Neural cell (in vitro differentiated cells): ENCODE results near the gene RBM39. TPM values are rescaled to one million over a fixed set of nuclear protein-coding genes. Genes with fewer than 3 reads are reported as not detected.
"Not testable (repeated sequence)": the region's sequence is repeated elsewhere in the genome, so short reads cannot be mapped to it uniquely, and the experiment has no call there.

Experiments
- H2AFZ ChIP-seq: fragments of 200-600, 300-800 bp; sonication (generic), shearing (Covaris generic); 2 replicates; pipeline ENCODE4 v1.6.0; 2014; ENCODE audit warnings: low read depth, mild to moderate bottlenecking, antibody characterized with exemption, low read length, moderate library complexity
- H3F3A ChIP-seq: fragments of 200-600 bp; shearing (Covaris generic); 2 replicates; pipeline ENCODE4 v1.6.1; 2016; ENCODE audit warnings: mild to moderate bottlenecking, moderate library complexity, mixed read lengths, antibody characterized with exemption, low read length; ENCODE audit not compliant: insufficient read depth, poor library complexity, severe bottlenecking
- H3K27ac ChIP-seq: fragments of 200-600, 300-800 bp; sonication (generic), shearing (Covaris generic); 2 replicates; pipeline ENCODE4 v1.5.1; 2014; ENCODE audit warnings: mild to moderate bottlenecking, low read length, moderate library complexity
- H3K27me3 ChIP-seq: fragments of 300-800, 200-600 bp; sonication (generic), shearing (Covaris generic); 2 replicates; pipeline ENCODE4 v1.6.0; 2014; ENCODE audit warnings: mild to moderate bottlenecking, low read depth, low read length, moderate library complexity; ENCODE audit not compliant: insufficient read depth
- H3K36me3 ChIP-seq: fragments of 300-800, 200-600 bp; sonication (generic), shearing (Covaris generic); 2 replicates; pipeline ENCODE4 v1.5.1; 2014; ENCODE audit warnings: mild to moderate bottlenecking, antibody characterized with exemption, low read length, moderate library complexity; ENCODE audit not compliant: insufficient read depth
- H3K4me2 ChIP-seq: fragments of 300-800, 200-600 bp; sonication (generic), shearing (Covaris generic); 2 replicates; pipeline ENCODE4 v1.6.0; 2014; ENCODE audit warnings: mild to moderate bottlenecking, low read length
- H3K4me3 ChIP-seq: fragments of 300-800, 200-600 bp; sonication (generic), shearing (Covaris generic); 2 replicates; pipeline ENCODE4 v1.5.1; 2014; ENCODE audit warnings: mild to moderate bottlenecking, low read length, moderate library complexity
- H3K79me2 ChIP-seq: fragments of 200-600 bp; shearing (Covaris generic); replicated peaks from 2 replicates; pipeline ENCODE4 v1.6.0; 2014; ENCODE audit warnings: mild to moderate bottlenecking, low read length, moderate library complexity; ENCODE audit not compliant: insufficient read depth
- H3K9ac ChIP-seq: fragments of 300-800, 200-600 bp; sonication (generic), shearing (Covaris generic); 2 replicates; pipeline ENCODE4 v1.6.1; 2016; ENCODE audit warnings: mild to moderate bottlenecking, low read length, mixed read lengths
- H3K9me2 ChIP-seq: fragments of 200-600 bp; shearing (Covaris generic); 2 replicates; pipeline ENCODE4 v1.6.1; 2016; ENCODE audit warnings: mild to moderate bottlenecking, low read length, mixed read lengths; ENCODE audit not compliant: insufficient read depth
- H3K9me3 ChIP-seq: fragments of 200-600, 300-800 bp; sonication (generic), shearing (Covaris generic); 2 replicates; pipeline ENCODE4 v1.6.1; 2016; ENCODE audit warnings: mild to moderate bottlenecking, mixed run types, low read length, moderate library complexity, mixed read lengths
- H4K20me1 ChIP-seq: fragments of 200-600 bp; shearing (Covaris generic); 2 replicates; pipeline ENCODE4 v1.6.1; 2016; ENCODE audit warnings: mild to moderate bottlenecking, mixed run types; ENCODE audit not compliant: insufficient read depth
- CTCF ChIP-seq: fragments of 450-650 bp; IDR thresholded peaks from 2 replicates; pipeline ENCODE4 v1.5.1; 2014; ENCODE audit warnings: antibody characterized with exemption, mild to moderate bottlenecking, moderate library complexity; ENCODE audit not compliant: poor library complexity, severe bottlenecking
- EP300 ChIP-seq: fragments of 450-650 bp; conservative IDR thresholded peaks from 2 replicates; pipeline ENCODE4 v1.6.1; 2014; ENCODE audit warnings: antibody characterized with exemption, mild to moderate bottlenecking, moderate library complexity; ENCODE audit not compliant: poor library complexity, severe bottlenecking
- EZH2 ChIP-seq: fragments of 200-600, 300-800 bp; shearing (Covaris generic), sonication (generic); IDR thresholded peaks from 2 replicates; pipeline ENCODE4 v1.6.1; 2014; ENCODE audit warnings: antibody characterized with exemption, low read length, borderline replicate concordance, mild to moderate bottlenecking; ENCODE audit not compliant: insufficient read depth, poor library complexity, severe bottlenecking
- MXI1 ChIP-seq: fragments of 450-650 bp; conservative IDR thresholded peaks from 2 replicates; pipeline ENCODE4 v1.6.1; 2014; ENCODE audit warnings: antibody characterized with exemption, mild to moderate bottlenecking; ENCODE audit not compliant: poor library complexity, severe bottlenecking
- POLR2AphosphoS5 ChIP-seq: IDR thresholded peaks from 2 replicates; pipeline ENCODE4 v1.6.1; 2012
- RAD21 ChIP-seq: fragments of 450-650 bp; conservative IDR thresholded peaks from 2 replicates; pipeline ENCODE4 v1.6.1; 2014; ENCODE audit warnings: antibody characterized with exemption, mild to moderate bottlenecking, moderate library complexity
- SMC3 ChIP-seq: fragments of 450-650 bp; conservative IDR thresholded peaks from 2 replicates; pipeline ENCODE4 v1.6.1; 2014; ENCODE audit warnings: antibody characterized with exemption, mild to moderate bottlenecking, moderate library complexity; ENCODE audit not compliant: poor library complexity
- TAF1 ChIP-seq: IDR thresholded peaks from 2 replicates; pipeline ENCODE4 v1.6.1; 2012; ENCODE audit warnings: low read depth
- polyA plus RNA-seq: library from polyadenylated mRNA; depleted of rRNA; stranded (reverse); fragments of >200 nt; gene quantifications from 2 replicates; pipeline ENCODE4 v1.2.3, GENCODE V29; 2014
- TF ChIP-seq, protein P1 (sequence below): IDR thresholded peaks from 2 replicates; pipeline ENCODE4 v1.6.1; 2012; ENCODE audit warnings: borderline replicate concordance

RBM39 gene
- polyA plus RNA-seq, 1 donor from 2014 or later: 839 TPM

- not testable (repeated sequence) for H3K4me3 ChIP-seq, H3F3A ChIP-seq, H3K27ac ChIP-seq, H4K20me1 ChIP-seq, H3K36me3 ChIP-seq, H3K4me2 ChIP-seq, H3K9me3 ChIP-seq, H3K9ac ChIP-seq, H2AFZ ChIP-seq, H3K27me3 ChIP-seq, H3K9me2 ChIP-seq
- H3K79me2 ChIP-seq: peaks cover 29% of the 10 kb centered on the region
These were observed 41.8 kb upstream of the RBM39 start for GRCh38 chr20:35783811-35784210.

- Histone ChIP-seq H3K27ac (no peak overlapping the region), H3K36me3 (no peaks in the 10 kb centered on the region), H3K4me2 (no peak overlapping the region), H3K27me3 (no peaks in the 10 kb centered on the region), H3K9me2 (no peaks in the 10 kb centered on the region), H2AFZ (no peak overlapping the region), H3K9ac (no peak overlapping the region), H3K79me2 (peaks cover 51% of the 10 kb centered on the region), H3F3A (no peaks in the 10 kb centered on the region), H4K20me1 (no peaks in the 10 kb centered on the region), H3K4me3 (no peak overlapping the region), H3K9me3 (no peaks in the 10 kb centered on the region)
- TF ChIP-seq TAF1 (no peak), MXI1 (no peak), POLR2AphosphoS5 (no peak), RAD21 (no peak), CTCF (no peak), EZH2 (no peak), SMC3 (no peak), EP300 (no peak)
- TF ChIP-seq, protein P1, sequence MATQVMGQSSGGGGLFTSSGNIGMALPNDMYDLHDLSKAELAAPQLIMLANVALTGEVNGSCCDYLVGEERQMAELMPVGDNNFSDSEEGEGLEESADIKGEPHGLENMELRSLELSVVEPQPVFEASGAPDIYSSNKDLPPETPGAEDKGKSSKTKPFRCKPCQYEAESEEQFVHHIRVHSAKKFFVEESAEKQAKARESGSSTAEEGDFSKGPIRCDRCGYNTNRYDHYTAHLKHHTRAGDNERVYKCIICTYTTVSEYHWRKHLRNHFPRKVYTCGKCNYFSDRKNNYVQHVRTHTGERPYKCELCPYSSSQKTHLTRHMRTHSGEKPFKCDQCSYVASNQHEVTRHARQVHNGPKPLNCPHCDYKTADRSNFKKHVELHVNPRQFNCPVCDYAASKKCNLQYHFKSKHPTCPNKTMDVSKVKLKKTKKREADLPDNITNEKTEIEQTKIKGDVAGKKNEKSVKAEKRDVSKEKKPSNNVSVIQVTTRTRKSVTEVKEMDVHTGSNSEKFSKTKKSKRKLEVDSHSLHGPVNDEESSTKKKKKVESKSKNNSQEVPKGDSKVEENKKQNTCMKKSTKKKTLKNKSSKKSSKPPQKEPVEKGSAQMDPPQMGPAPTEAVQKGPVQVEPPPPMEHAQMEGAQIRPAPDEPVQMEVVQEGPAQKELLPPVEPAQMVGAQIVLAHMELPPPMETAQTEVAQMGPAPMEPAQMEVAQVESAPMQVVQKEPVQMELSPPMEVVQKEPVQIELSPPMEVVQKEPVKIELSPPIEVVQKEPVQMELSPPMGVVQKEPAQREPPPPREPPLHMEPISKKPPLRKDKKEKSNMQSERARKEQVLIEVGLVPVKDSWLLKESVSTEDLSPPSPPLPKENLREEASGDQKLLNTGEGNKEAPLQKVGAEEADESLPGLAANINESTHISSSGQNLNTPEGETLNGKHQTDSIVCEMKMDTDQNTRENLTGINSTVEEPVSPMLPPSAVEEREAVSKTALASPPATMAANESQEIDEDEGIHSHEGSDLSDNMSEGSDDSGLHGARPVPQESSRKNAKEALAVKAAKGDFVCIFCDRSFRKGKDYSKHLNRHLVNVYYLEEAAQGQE: no peak
These were observed 34.5 kb upstream of the RBM39 start for GRCh38 chr20:35776513-35777101.

DNA sequence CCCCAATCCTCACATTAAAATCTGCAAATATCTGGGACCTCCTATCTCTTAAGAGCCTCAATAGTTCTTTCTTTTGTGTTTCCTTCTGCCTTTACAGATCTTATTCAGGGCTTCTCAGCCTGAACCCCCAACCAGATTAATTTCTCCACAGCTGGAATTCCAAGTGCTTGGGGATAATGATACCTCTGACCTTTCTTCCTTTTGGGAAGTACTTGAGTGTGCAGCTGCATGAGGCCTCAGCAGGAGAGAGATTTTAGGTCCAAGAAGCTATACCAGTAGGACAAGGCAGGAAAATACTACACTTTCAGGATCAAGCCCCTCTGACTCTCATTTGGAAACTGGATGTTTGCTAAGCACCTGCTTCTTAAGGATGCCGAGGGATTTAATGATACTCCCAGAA lies 32.3 kb upstream of the RBM39 start:
- H3F3A ChIP-seq: no peaks in the 10 kb centered on the region
- no peak overlapping the region for H3K9ac ChIP-seq
- H3K4me3 ChIP-seq: peak overlapping the region; percentile 28
- no peak overlapping the region for H3K27ac ChIP-seq
- TF ChIP-seq POLR2AphosphoS5 (no peak), EZH2 (no peak), SMC3 (no peak), CTCF (no peak), EP300 (no peak), TAF1 (no peak), MXI1 (no peak), RAD21 (no peak)
- TF ChIP-seq, protein P1: no peak
- H3K36me3 ChIP-seq: no peaks in the 10 kb centered on the region
- no peaks in the 10 kb centered on the region for H3K27me3 ChIP-seq
- no peak overlapping the region for H3K4me2 ChIP-seq
- H3K9me2 ChIP-seq: no peaks in the 10 kb centered on the region
- no peak overlapping the region for H2AFZ ChIP-seq
- H3K79me2 ChIP-seq: peaks cover 48% of the 10 kb centered on the region
- H4K20me1 ChIP-seq: no peaks in the 10 kb centered on the region
- H3K9me3 ChIP-seq: no peaks in the 10 kb centered on the region
